Tibial nerve (tissue), 4 donors: ENCODE data around the gene COIL. TPM values are rescaled to one million over a fixed set of nuclear protein-coding genes. Genes with fewer than 3 reads are reported as not detected.

Experiments
- DNase-seq, 2 donors: peaks; one replicate each; pipeline ENCODE4 v3.0.0-alpha.2; 2019; ENCODE audit warnings: low spot score in 2 of 2
- H3K27ac ChIP-seq, 4 donors: fragments of 200-600 bp; sonication (generic) in 3 of 4; one replicate each; pipeline ENCODE4 v1.5.1; 2017 to 2019; ENCODE audit warnings: mild to moderate bottlenecking in 1 of 4
- H3K27me3 ChIP-seq, 2 donors: fragments of 200-600 bp; sonication (generic) in 1 of 2; one replicate each; pipeline versions ENCODE4 v1.5.1 to v1.6.0; 2017 to 2019
- H3K36me3 ChIP-seq, 3 donors: fragments of 200-600 bp; sonication (generic); one replicate each; pipeline ENCODE4 v1.5.1; 2018 to 2019
- H3K4me1 ChIP-seq, 4 donors: fragments of 200-600 bp; sonication (generic) in 3 of 4; one replicate each; pipeline ENCODE4 v1.5.1; 2017 to 2019
- H3K4me3 ChIP-seq, 4 donors: fragments of 200-600 bp; sonication (generic) in 3 of 4; one replicate each; pipeline ENCODE4 v1.5.1; 2017 to 2019; ENCODE audit warnings: mild to moderate bottlenecking in 1 of 4, moderate library complexity in 1 of 4
- H3K9me3 ChIP-seq, 4 donors: fragments of 200-600 bp; sonication (generic) in 3 of 4; one replicate each; pipeline ENCODE4 v1.5.1; 2017 to 2019
- EP300 ChIP-seq, 2 donors: sonication (generic); formaldehyde crosslinking; IDR thresholded peaks; one replicate each; pipeline ENCODE4 v1.6.1; 2017; ENCODE audit warnings: antibody characterized with exemption in 2 of 2, mild to moderate bottlenecking in 1 of 2
- POLR2A ChIP-seq, 2 donors: fragments of 450-650 bp; IDR thresholded peaks; one replicate each; pipeline ENCODE4 v1.6.1; 2017; ENCODE audit warnings: antibody characterized with exemption in 2 of 2, mild to moderate bottlenecking in 2 of 2, moderate library complexity in 2 of 2
- WGBS, 2 donors: methylation state at CpG; one replicate each; pipeline ENCODE4 v1.1.5; 2018; 5-methylcytosine and 5-hydroxymethylcytosine counted together
- total RNA-seq, 4 donors: library from RNA; depleted of rRNA; stranded (reverse); fragments of >200 nt; gene quantifications; one replicate each; pipeline ENCODE4 v1.1.0, GENCODE V29; 2016
- TF ChIP-seq, protein P1 (sequence below), 5 experiments: fragments of 200-600 bp in 3 of 5; fragments of 450-650 bp in 2 of 5; sonication (generic) in 3 of 5; IDR thresholded peaks; one replicate each; pipeline ENCODE4 v1.5.1; 2016 to 2019; ENCODE audit warnings: antibody characterized with exemption in 5 of 5, mild to moderate bottlenecking in 3 of 5, moderate library complexity in 2 of 5

The COIL gene
- total RNA-seq, 4 donors from 2014 or later: 9.2 to 13.1 (median 9.7) TPM

DNA sequence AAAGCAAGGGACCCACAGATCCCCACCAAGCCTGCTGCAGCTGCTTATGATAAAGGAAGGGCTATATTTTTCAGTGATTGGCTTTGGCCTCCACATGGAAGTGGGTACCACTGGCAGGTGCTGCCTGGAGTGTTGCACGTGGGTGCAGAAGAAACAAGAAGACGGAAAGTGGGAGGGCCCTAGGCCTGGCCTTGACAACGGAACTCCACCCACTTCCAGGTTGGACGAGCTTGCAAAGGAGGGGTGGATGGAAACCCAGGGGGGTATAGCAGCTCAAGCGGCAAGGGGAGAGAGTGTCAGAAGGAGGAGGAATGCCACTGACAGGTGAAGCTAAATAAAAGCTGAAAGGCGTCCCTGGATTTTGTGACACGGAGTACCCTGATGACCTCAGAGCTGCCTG lies 67.3 kb downstream of the COIL start:
- Histone ChIP-seq H3K4me1 (no peaks in the 10 kb centered on the region), H3K27ac (no peak overlapping the region), H3K9me3 (no peaks in the 10 kb centered on the region), H3K36me3 (peaks cover 0 to 100% (median 19%) of the 10 kb centered on the region in 3 donors), H3K27me3 (no peaks in the 10 kb centered on the region), H3K4me3 (no peak overlapping the region)
- DNase-seq: no peak
- TF ChIP-seq EP300 (IDR thresholded peaks at IDR 0.05) (no peak), POLR2A (IDR thresholded peaks at IDR 0.05) (no peak)
- TF ChIP-seq, protein P1, sequence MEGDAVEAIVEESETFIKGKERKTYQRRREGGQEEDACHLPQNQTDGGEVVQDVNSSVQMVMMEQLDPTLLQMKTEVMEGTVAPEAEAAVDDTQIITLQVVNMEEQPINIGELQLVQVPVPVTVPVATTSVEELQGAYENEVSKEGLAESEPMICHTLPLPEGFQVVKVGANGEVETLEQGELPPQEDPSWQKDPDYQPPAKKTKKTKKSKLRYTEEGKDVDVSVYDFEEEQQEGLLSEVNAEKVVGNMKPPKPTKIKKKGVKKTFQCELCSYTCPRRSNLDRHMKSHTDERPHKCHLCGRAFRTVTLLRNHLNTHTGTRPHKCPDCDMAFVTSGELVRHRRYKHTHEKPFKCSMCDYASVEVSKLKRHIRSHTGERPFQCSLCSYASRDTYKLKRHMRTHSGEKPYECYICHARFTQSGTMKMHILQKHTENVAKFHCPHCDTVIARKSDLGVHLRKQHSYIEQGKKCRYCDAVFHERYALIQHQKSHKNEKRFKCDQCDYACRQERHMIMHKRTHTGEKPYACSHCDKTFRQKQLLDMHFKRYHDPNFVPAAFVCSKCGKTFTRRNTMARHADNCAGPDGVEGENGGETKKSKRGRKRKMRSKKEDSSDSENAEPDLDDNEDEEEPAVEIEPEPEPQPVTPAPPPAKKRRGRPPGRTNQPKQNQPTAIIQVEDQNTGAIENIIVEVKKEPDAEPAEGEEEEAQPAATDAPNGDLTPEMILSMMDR (IDR thresholded peaks at IDR 0.05): no peak
- WGBS, 2 donors: 69 to 79% methylated on average over 7 of the region's 7 CpGs

- Histone ChIP-seq H3K9me3 (peaks cover 0 to 9% (median 0%) of the 10 kb centered on the region in 4 donors), H3K4me3 (no peak overlapping the region), H3K27me3 (no peaks in the 10 kb centered on the region), H3K36me3 (peaks cover 0 to 100% (median 19%) of the 10 kb centered on the region in 3 donors), H3K27ac (no peak overlapping the region), H3K4me1 (no peaks in the 10 kb centered on the region)
- no peak for DNase-seq
- 95 to 97% methylated on average over 1 of the region's 1 CpG for WGBS, 2 donors
- TF ChIP-seq POLR2A (IDR thresholded peaks at IDR 0.05): no peak
- TF ChIP-seq EP300 (IDR thresholded peaks at IDR 0.05): no peak
- TF ChIP-seq, protein P1 (IDR thresholded peaks at IDR 0.05): no peak
These were observed 68.5 kb downstream of the COIL start for GRCh38 chr17:56892333-56892732.

DNA sequence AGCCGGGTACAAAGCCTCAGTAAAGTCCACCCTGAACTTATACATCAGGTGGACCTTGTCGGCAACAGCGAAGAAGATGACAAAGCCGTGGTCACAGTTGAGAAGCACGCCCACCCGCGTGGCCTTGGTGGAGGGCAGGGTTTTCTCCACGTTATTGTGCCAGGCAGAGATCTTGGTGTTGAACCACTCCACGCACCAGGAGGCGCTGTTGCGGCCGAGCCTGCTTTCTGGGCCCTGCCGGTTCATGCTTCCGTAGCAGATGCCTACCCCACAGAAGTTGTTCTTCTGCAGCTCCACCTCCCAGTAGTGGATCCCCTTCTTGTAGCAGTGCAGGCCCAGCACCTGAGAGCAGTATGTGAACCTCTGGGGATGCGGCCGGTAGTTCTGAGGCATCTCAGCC lies 69.1 kb downstream of the COIL start:
- H3K9me3 ChIP-seq: peaks cover 0 to 9% (median 0%) of the 10 kb centered on the region in 4 donors
- DNase-seq: no peak
- peaks cover 0 to 100% (median 19%) of the 10 kb centered on the region in 3 donors for H3K36me3 ChIP-seq
- no peaks in the 10 kb centered on the region for H3K4me1 ChIP-seq
- no peak for TF ChIP-seq POLR2A (IDR thresholded peaks at IDR 0.05)
- TF ChIP-seq, protein P1 (IDR thresholded peaks at IDR 0.05): peak in 4 of 5 experiments; percentile 18 to 39 (median 28)
- no peaks in the 10 kb centered on the region for H3K27me3 ChIP-seq
- 83 to 84% methylated on average over 16 of the region's 16 CpGs for WGBS, 2 donors
- H3K4me3 ChIP-seq: no peak overlapping the region
- no peak overlapping the region for H3K27ac ChIP-seq

DNA sequence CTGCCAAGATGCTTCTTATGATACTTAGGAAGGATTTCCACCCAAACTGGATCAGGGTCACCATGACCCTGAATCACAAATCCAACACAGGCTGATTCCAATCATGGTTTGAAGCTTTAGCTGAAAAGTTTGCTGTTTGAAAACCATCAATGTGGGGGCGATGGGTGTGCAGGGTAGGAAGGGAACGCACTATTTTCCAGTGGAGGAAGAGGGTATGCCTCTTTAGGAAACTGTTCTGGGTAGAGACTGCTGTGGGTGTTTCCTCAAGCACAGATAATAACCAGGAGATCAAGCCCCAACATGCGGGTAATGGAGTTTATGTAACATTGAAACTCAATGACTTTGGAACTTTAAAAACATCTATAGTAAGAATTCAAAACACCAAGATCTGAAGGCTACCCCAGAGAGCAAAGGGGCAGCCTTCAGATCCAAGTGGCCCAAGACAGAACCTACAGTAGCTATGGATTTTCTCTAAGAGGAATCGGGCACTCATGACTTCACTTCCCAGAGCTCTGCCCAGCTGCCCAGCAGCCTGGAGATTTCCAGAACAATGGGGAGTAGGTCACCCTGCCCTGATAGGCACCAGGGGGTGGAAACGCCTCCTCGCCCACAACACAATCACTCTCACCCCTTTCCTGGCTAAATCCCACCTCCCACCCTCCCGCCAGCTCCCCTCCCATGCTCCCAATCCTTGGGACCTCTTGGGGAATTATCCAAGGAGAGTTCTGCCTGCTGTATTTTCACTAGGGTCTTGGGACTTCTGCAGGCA lies 69.8 kb downstream of the COIL start:
- peaks cover 0 to 9% (median 0%) of the 10 kb centered on the region in 4 donors for H3K9me3 ChIP-seq
- no peak for DNase-seq
- no peak for TF ChIP-seq POLR2A (IDR thresholded peaks at IDR 0.05)
- TF ChIP-seq, protein P1 (IDR thresholded peaks at IDR 0.05): no peak
- H3K36me3 ChIP-seq: peaks cover 0 to 100% (median 19%) of the 10 kb centered on the region in 3 donors
- H3K4me1 ChIP-seq: no peaks in the 10 kb centered on the region
- WGBS, 2 donors: 93% methylated on average over 7 of the region's 7 CpGs
- no peak overlapping the region for H3K27ac ChIP-seq
- no peak overlapping the region for H3K4me3 ChIP-seq
- no peaks in the 10 kb centered on the region for H3K27me3 ChIP-seq

GRCh38 chr17:56890390-56890789 lies 70.5 kb downstream of the COIL start:
- peaks cover 0 to 93% (median 19%) of the 10 kb centered on the region in 3 donors for H3K36me3 ChIP-seq

More at GRCh38 chr17:56890390-56890789, 70.5 kb downstream of the COIL start:
- H3K4me1 ChIP-seq: no peaks in the 10 kb centered on the region
- no peaks in the 10 kb centered on the region for H3K27me3 ChIP-seq
- WGBS, 2 donors: 90 to 96% methylated on average over 6 of the region's 6 CpGs
- H3K4me3 ChIP-seq: no peak overlapping the region
- H3K27ac ChIP-seq: no peak overlapping the region
- TF ChIP-seq EP300 (IDR thresholded peaks at IDR 0.05) (no peak), POLR2A (IDR thresholded peaks at IDR 0.05) (no peak)
- TF ChIP-seq, protein P1 (IDR thresholded peaks at IDR 0.05): no peak
- H3K9me3 ChIP-seq: peaks cover 0 to 9% (median 0%) of the 10 kb centered on the region in 4 donors
- DNase-seq: no peak
